ENCODE results near the gene CBX4.

The CBX4 gene

DNA sequence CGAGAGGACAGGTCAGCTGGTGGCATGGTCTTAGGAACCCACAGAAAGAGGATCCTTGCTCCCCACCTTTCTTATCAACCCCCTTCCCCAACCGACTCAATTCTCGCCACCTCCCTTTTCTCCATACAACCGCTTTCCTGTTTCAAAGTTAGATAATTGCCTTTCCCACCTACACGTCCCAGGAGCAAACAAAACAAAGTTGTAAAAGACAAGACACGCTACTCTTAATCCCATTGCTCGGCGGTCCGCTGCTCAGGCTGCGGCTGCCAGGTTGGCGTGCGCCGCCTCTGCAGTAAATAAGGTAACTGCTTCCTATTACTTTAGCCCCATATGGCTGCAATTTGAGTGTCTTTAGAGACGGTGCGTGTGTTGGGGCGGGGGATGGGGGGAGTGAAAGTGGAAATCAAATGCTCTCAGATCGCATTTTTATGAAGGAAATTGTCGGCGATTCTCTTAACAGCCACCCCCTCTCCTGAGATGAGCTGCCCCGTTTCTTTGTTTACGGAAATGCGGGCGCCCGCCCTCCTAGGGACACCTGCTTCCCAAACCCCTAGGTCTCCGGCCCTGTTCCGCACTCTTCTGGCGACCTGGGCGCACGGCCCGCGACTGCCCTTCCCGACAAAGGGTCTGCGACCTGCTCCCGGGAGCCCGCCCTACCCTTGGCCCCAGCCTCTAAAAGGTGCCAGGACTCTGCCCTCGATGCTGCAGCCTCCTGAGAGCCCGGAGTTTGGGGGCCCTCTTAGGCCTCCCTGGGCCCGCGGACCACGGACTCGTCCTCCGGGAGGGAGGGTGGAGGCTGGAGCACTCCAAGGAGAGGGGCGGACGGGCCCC lies 38.7 kb downstream of the CBX4 start:
- DNase-seq (ENCODE audit: low read depth in 2 of 2): no peak

DNA sequence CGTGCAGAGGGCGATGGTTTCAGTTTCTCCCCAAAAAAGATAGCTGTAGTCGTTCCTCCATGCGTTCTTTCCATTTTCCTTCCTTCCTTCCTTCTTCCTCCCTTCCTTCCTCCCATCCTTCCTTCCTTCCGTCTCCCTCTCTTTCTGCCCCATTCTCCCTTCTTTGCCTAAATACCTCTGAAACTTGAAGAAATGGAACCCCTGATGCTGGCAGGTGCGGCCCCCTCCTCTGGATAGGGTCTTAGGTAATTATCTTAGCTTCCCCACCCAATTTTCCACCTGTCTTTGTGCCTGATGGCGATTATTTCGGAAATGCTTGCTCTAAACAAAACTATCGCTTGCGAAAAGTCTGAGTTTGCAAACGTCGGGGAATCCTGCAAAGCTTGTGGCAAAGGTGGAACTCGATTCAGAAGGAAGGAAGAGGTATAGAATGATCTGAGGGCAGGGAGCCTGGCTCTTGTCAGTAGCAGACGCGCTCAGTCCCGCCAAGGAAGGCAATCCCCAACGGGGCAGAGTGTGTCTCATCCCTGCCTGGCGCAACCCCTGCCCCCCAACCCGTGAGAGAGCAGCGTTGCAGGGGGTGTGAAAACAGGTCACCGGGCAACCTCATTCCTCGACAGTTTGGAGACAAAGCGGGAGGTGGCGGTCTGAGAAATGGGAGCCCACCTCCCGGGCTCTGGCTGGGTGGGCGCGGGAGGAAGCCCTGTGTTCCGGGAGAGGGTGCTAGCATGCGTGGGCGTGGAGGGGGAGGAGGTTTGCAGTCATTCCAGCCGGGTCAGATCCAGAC lies 39.5 kb downstream of the CBX4 start:
- no peak for DNase-seq (ENCODE audit: low read depth in 2 of 2)

DNA sequence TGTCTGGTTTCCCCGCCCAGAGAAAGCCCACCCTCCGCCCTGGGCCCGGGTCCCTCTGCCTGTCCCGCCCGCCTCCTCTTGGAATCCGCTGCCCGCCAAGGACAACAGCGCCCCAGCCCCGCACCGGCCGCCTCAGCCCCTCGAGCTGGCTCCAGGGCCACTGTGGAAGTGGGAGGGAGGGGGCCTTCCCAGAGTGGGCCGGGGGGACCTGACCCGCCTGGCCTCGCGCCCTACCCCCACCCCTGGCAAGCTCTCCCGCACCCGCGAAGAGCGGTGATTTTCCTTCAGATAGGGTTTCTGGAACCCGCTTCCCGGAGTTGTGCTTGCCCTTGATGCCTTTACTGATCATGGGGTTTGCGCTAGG lies 40.1 kb downstream of the CBX4 start:
- DNase-seq (ENCODE audit: low read depth in 2 of 2): no peak

DNA sequence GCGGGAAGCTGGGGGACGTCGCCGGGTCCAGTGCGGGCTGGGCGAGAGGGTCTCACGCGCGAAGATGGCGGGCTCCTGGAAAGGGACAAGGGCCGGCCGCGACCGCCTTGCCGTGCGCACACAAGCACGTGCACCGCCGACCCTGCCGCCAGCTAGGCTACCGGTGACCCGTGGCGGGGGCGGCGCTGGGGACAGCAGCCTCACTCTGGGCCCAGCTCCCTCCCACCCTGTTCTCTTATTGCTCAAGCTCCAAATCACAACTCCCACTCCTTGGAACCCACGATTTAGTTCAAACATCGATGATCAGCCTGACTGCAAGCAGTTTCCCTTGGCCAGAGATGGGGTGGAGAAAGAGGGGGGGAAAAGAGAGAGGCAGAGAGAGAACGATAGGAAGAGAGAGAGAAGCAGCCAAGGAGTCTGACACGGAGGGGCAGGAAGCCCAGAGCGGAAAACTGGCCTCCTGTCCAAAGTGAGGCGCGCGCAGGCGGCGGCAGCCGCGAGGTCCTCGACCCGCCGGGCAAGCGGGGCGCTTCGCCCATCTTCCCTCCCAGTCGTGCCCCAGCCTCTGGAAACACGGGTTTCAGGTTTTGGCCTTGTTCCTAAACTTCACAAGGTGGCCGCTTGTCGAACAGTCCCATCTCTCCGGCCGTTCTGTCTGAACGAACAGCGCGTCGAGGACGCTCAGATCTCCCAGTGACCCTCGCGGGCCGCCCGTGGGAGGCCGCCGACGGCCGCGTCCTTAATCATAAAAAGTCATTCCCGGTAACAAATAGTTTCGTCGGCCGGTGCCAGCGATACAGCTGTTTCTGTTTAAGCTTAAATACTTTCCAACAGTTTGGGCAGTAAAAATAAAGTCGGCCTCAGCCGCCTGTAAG lies 40.7 kb downstream of the CBX4 start:
- no peak for DNase-seq (ENCODE audit: low read depth in 2 of 2)

DNA sequence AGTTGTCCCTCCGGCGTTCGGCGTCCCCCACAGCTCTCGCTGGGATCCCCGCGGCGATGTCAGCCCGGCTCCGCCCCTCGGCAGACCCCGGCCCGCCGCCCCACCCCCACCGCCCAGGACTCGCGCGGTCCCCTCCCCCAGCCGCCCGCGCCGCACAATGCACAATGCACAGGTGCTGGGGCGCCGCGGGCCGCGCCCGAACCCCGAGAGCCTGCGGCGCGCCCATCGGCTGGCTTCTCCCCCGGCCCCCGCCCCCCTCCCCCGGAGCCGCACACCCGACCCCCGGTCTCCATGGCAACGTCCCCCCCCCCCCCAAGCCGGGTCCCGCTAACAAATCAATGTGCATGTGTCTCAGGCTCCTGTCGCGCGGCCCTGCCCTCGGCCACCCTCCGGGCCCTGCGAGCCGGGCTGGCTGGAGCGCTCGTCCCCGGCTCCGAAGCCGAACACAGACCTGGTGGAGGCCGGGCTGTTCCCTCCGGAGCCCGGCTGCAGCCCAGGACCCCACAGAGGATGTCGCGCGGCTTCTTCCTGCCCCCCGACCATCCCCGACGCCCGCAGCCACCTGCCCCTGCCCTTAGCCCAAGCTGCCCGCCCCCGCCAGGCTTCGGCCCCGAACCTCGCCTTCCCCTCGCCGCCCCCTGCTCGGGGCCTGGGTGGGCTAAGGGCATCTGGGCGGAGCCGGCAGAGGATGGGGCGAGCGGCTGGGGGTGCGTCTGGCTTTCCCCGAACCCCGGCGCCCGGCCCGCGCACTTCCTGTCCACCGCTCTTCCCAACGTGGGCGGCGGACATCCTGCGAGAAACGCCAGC lies 41.5 kb downstream of the CBX4 start:
- no peak for DNase-seq (ENCODE audit: low read depth in 2 of 2)

DNA sequence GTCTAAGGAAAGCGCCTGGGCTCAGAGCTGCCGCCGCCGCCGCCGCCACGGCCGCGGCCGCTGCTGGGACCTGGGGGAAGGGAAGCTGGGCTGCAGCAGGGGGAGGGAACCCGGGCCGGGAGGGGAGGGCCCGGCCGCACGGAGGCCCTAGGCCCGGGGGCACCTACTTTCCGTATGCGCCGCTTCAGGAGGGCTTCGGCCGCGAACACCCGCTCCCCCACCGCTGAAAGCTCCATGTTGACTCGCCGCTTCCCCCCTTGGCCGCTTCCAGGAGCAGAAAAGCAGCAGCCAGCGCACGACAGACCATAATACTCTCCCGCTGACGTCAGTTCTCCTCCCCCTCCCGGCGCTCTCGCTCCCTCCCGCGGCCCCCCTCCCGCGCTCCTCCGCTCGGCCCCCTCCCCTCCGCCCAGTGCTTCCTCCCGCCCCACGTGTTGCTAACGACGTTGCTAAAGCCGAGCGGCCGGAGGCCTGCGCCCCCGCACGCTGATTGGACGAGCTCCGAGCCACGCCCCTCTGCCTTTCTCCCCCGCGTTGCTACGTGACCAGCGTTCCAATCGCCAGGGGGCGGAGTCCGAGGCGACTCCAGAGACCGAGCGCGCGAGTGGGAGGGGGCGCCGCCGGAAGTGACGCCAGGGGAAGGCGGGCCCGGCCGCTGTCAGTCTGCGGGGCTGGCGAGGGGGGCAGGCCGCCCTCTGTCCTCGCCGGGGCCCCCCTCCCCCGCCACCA lies 42.3 kb downstream of the CBX4 start, which contains the start of gene CBX8:
TSS of gene CBX8 (minus strand) at position 315 of the 729 bp plus-strand sequence. CDS start at position 236, 79 bp downstream.
- DNase-seq (ENCODE audit: low read depth in 2 of 2): peak; percentile 98 to 99

DNA sequence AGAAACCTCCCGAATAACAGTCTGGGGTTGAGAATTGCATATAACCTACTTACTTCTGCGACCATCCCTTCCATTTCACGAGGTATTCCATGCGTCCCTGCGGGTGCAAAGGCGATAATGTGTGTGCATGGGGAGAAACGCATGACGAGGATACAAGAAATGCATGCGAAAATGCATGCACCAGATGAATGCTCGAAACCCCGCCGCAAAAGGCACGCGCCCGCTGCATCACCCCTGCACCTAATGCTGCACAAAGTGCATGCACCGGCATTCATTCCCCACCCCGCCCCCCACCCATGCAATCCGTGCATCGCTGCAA lies 42.8 kb downstream of the CBX4 start:
- no peak for DNase-seq (ENCODE audit: low read depth in 2 of 2)

DNA sequence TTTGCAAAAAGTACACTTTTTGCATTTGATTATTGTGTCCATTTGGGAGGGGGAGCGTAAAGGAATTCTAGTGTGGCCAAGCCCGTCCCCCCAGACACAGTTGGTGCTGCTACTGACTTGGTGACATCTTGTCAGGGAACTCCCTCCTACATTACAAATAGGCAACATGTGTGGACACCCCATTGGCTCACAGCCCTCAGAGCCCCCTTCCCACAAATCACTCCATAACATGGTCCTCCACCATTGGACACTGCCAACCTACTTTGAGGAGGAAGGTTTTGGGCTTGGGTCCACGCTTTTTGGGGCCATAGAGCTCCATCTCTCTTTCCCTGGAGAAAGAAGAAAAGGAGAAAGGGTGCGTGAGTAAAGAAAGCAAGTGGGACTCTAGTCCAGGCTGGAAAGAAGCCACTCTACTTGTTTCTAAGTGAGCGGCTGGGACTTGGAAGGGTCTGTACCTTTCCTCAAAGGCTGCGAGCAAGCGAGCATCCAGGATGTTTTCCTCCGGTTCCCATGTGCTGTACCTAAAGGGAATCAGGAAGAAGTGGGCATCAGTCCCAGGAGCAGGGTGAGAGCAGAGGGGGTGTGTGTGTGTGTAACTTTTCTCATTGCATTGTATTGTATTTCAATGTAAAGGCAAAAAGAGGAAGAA lies 43.3 kb downstream of the CBX4 start:
- DNase-seq (ENCODE audit: low read depth in 2 of 2): no peak

DNA sequence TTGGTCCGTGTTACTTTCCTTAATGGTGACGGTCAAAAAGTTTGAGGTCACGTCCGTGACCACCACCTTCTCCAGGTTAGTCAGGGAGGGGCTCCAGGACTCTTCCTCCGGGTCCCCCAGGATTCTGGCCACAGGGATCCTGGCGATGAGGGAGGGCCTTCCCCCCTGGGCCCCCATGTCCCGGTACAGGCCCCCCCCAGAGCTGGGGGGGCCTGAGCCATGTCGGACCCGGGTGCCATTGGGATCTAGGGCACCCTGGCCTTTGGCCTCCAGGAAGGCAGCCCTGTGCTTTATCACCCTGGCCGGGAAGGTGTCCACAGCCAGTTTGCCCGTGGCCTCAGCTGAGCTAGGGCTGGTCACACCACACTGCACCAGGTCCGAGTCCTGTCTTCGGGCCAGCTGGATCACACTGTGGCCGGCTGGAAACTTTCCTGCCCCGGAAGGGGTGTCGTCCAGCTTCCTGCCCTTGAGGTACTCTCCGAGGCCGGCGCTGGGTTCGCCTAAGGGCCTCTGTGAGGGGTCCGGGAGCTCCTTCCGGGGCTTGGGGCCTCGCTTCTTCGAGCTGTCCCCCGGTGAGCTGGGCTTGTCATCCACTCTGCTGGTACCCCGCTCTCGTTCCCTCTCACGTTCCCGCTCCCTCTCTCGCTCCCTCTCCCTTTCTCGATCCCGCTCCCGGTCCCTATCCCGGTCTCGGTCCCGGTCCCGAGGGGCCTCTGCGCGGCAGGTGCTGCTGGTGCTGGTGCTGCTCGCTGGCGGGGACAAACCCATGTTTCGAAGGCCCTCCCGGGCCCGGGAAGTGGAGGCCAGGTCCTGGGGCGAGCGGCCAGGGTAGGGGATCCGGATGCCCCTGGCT lies 44.4 kb downstream of the CBX4 start:
- no peak for DNase-seq (ENCODE audit: low read depth in 2 of 2)

DNA sequence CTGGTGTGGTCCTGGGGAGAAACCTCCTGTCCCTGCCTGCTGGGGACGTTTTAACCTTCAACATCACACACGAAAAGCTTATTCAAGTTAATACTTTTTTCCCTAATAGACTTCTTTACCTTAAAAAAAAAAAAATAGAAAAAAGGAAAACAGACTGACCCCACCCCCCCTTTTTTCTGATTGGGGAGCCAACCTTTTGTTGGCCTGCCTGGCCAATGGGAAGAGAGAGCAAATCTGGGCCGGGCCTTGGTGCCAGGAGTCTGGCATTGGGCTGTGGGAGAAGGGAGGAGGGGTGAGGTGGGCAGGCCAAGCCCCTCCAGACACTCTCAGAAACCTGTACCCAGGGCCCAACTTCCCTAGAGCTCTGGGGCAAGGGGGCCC lies 45.3 kb downstream of the CBX4 start:
- DNase-seq (ENCODE audit: low read depth in 2 of 2): no peak

DNA sequence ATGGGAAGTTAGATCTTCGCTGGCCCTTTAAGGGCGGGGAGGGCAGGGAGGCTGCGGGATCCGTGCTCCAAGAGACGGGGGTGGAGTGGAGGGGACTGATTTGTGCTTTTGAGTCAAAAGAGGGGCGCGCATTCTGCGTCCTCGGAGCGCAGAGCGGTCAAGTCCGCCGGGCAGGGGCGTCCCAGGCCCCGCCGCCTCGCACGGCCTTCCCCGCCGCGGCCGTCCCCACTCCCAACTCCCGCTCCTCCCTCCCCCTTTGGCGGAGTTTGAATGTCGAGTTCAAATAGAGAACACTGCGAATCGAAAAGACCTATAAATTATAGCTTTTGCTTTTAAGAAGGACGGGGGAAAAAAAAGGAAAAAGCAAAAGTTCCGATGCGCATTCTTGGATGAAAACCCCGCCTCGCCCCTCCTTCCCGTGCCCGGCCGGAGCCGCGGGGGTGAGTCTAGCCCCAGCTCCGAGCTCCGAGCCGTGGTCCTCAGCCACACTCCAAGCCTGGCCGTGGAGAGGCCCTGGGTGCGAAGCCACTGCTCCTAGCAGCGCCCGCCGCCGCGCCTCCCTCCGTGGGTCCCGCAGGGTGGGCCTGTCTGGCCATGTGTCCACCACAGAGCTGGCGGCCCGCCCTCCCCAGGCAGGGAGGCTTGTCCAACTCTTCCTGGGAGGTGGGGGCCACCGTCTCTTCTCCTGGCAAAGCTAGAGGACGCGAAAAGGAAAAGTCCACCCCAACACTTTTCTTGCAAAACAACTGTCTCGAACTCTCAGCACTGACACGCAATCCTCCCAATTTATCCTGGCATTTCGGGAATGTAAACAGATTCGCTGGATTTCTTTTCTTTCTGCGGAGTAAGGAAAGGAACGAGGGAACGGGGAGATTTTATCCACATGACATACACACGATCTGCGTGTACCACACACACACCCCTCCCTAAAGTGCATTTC lies 46.0 kb downstream of the CBX4 start:
- DNase-seq (ENCODE audit: low read depth in 2 of 2): no peak

DNA sequence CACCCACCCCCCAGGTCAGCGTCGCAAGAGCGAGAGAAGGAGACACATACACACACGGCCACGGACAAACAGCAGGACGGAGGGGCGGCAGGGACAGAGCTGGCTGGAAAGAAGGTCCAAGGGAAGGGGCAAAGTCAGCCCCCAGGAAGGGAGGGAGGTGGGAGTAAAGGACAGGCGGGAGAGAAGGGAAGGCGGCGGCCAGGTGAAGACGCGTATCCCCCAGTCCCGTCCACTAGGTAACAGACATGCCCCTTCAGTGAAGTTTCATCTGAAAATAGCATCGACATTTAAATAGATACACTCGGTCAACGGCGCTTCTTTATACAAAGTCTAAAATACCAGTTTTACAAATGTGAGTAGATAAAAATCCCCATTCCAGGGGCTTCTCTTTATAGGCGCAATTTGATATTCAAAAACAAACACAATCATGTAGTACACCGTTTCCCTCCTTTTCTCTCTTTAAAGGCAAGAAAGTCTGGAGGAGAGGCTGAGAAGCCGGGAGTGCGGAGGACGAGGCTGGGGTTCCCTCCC lies 46.8 kb downstream of the CBX4 start:
- no peak for DNase-seq (ENCODE audit: low read depth in 2 of 2)

DNA sequence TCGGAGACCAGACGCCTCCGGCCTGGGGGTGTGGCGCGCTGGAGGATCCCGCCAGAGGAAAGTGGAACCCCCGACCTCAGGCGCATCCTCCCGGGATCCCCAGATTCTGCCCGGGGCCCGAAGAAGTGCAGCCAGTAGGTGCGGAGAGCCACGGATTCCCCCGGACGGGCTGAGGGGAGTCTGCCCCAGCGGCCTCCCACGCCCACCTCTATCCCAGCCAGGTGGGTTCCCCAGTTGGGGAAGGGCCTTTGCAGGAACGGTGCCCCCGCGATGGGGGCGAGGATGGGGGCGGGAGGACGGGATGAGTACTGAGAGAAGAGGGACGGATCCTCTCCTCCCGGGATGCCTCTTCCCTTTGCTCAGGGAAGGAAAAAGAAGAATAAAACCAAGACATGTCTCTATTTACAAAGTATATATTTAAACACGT lies 47.5 kb downstream of the CBX4 start:
- no peak for DNase-seq (ENCODE audit: low read depth in 2 of 2)

DNA sequence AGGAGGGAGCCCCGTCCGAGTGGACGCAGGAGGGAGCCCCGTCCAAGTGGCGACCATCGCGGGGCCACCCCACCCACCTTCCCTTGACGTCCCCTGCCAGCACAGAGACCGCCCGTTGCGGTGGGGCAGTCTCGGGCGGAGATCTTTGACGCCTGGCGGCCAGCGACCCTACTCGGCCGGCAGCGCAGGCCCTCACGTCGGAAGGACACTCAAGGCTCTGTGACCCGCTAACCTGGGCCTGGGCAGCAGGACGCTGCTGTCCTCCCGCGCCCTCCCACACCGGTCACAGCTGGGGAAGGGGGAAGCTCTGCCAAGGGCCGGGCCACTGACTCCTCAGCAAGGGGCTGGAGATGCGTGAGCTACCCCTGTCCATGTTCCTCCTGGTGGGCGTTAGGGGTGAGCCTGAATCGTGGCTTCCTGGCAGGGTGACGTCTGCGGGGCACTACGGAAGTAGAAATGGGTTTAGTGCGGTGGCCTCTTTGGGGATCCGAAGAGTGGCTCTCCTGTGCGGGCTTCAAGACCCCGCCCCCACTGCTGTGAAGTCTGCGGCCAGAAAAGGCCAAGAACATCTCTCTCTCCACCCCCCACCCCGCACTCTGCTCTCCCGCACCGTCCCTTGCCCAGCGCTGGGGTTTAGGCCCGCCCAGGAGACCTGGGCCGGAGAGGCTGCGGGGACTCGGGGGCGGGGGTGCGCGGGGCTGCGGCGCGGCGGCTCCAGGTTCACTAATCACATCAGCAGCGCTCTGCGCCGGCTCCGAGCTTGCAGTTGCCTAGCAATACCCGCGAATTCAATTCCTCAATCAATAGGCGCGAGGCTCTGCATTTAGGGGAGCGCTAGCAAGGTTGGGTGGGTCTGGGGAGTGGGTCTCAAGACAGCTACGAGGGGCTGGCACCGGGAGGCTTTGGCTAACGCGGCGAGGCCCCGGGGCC lies 48.2 kb downstream of the CBX4 start:
- DNase-seq (ENCODE audit: low read depth in 2 of 2): no peak

DNA sequence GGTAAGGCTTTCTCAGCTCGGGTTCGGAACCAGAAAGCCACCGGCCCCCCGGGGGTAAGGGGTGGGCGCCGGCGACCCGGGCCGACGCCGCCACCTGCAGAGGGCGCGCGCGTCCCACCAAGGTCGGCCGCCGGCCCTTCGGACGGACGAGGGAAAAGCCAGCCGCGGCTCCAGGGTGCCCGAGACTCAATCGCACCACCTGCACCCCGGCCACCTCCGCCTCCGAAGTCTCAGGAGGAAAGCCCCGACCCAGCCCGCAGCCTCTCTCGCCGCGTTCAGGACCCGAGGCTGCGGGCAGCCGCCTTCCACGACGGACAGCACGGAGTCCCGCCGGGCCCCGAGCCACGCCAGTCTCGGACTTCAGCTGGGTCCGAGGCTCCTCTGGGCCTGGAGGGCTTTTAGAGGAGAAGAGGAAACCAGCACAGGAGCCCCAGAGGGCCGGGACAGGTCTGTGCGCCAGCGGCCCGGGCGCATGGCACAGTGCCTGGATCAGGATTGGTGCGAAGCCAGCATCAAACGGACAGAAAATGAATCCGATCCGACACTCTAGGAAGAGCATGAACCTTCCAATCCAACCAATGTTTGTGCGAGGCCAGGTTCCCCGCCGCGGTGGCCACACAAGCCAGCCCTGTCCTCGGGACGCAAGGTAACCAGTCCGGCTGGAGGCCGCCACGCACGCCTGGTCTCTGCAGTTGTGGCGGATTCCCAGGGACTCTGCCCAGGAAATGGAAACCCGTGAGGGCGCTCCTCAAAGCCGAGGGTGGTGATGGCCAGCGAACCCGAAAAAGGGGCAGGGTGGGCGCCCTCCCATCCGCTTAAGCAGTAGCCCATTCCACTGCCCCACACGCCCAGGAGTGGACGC lies 49.1 kb downstream of the CBX4 start:
- DNase-seq (ENCODE audit: low read depth in 2 of 2): no peak
